Measurements from ENCODE around the gene MAP2K4. TPM values are rescaled to one million over a fixed set of nuclear protein-coding genes. Genes with fewer than 3 reads are reported as not detected.

MAP2K4 gene
- total and polyA plus RNA-seq, 2 of the 13 experiments (the other 11 are each of a cell fraction or from before 2014, with no cell fraction given) = 21.5 to 35.6 TPM

GRCh38 chr17:11986179-11986941 lies 34.3 kb upstream of the MAP2K4 start (continued):
- TF ChIP-seq, protein P1, sequence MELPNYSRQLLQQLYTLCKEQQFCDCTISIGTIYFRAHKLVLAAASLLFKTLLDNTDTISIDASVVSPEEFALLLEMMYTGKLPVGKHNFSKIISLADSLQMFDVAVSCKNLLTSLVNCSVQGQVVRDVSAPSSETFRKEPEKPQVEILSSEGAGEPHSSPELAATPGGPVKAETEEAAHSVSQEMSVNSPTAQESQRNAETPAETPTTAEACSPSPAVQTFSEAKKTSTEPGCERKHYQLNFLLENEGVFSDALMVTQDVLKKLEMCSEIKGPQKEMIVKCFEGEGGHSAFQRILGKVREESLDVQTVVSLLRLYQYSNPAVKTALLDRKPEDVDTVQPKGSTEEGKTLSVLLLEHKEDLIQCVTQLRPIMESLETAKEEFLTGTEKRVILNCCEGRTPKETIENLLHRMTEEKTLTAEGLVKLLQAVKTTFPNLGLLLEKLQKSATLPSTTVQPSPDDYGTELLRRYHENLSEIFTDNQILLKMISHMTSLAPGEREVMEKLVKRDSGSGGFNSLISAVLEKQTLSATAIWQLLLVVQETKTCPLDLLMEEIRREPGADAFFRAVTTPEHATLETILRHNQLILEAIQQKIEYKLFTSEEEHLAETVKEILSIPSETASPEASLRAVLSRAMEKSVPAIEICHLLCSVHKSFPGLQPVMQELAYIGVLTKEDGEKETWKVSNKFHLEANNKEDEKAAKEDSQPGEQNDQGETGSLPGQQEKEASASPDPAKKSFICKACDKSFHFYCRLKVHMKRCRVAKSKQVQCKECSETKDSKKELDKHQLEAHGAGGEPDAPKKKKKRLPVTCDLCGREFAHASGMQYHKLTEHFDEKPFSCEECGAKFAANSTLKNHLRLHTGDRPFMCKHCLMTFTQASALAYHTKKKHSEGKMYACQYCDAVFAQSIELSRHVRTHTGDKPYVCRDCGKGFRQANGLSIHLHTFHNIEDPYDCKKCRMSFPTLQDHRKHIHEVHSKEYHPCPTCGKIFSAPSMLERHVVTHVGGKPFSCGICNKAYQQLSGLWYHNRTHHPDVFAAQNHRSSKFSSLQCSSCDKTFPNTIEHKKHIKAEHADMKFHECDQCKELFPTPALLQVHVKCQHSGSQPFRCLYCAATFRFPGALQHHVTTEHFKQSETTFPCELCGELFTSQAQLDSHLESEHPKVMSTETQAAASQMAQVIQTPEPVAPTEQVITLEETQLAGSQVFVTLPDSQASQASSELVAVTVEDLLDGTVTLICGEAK (IDR thresholded peaks at IDR 0.05) = no peak
- TF ChIP-seq, protein P1 (CRISPR knock-in tag; IDR thresholded peaks at IDR 0.05) = no peak
- 0 out of 2 replicates have a peak, but pooled peaks have one; percentile 34 for TF ChIP-seq ZBTB20 (CRISPR knock-in tag; IDR thresholded peaks at IDR 0.05; ENCODE audit: borderline replicate concordance, low read depth)
- TF ChIP-seq ISX (CRISPR knock-in tag; conservative IDR thresholded peaks at IDR 0.05) = no peak
- TF ChIP-seq TEF (CRISPR knock-in tag; IDR thresholded peaks at IDR 0.05) = no peak
- no peak for TF ChIP-seq AGO2 (optimal IDR thresholded peaks at IDR 0.05; ENCODE audit: low read depth, low read length)
- peak; percentile 51; the same call in 1 of the 2 replicates for TF ChIP-seq SALL1 (CRISPR knock-in tag; IDR thresholded peaks at IDR 0.05)
- TF ChIP-seq ZNF598 (CRISPR knock-in tag; IDR thresholded peaks at IDR 0.05; ENCODE audit: borderline replicate concordance) = no peak
- no peak for TF ChIP-seq HIVEP1 (CRISPR knock-in tag; IDR thresholded peaks at IDR 0.05)
- no peak for TF ChIP-seq TBL1XR1 (IDR thresholded peaks at IDR 0.05; ENCODE audit: borderline replicate concordance, low read length, partially characterized antibody)
- peak; percentile 67 for TF ChIP-seq PAXIP1 (CRISPR knock-in tag; conservative IDR thresholded peaks at IDR 0.05)
- TF ChIP-seq SNAPC2 (CRISPR knock-in tag; IDR thresholded peaks at IDR 0.05) = no peak
- no peak for TF ChIP-seq TSC22D2 (CRISPR knock-in tag; IDR thresholded peaks at IDR 0.05; ENCODE audit: borderline replicate concordance)
- TF ChIP-seq RFX3 (CRISPR knock-in tag; IDR thresholded peaks at IDR 0.05) = no peak
